Stimulated activated naive CD8-positive, alpha-beta T cell treated with anti-CD3 and anti-CD28 coated beads, Interleukin-15, amount 100 ng/mL, for 72 hours (primary cell): ENCODE data around the gene WDR20.
"Not testable (repeated sequence)": the region's sequence is repeated elsewhere in the genome, so short reads cannot be mapped to it uniquely, and the experiment has no call there.

Experiments
- ATAC-seq: fragments of 150-1000 bp; cut with Tn5 transposase; 2 replicates; pipeline ENCODE4 v1.10.0; 2021; ENCODE audit warnings: mild to moderate bottlenecking, moderate library complexity
- DNase-seq, 2 donors: peaks; one replicate each; pipeline ENCODE4 v3.0.0; 2021 to 2022
- H3K27ac Mint-ChIP-seq, 2 donors: one replicate each; pipeline ENCODE4 v1.8.0; 2022; ENCODE audit warnings: mild to moderate bottlenecking in 2 of 2, mixed read lengths in 2 of 2, moderate library complexity in 2 of 2
- H3K27me3 Mint-ChIP-seq: one replicate; pipeline ENCODE4 v1.8.0; 2022; ENCODE audit warnings: mixed read lengths
- H3K4me1 Mint-ChIP-seq: one replicate; pipeline ENCODE4 v1.8.0; 2022; ENCODE audit warnings: mild to moderate bottlenecking, mixed read lengths
- H3K4me3 Mint-ChIP-seq, 2 donors: one replicate each; pipeline ENCODE4 v1.8.0; 2022; ENCODE audit warnings: mild to moderate bottlenecking in 2 of 2, mixed read lengths in 2 of 2, moderate library complexity in 1 of 2
- H3K9me3 Mint-ChIP-seq, 2 donors: one replicate each; pipeline ENCODE4 v1.8.0; 2022; ENCODE audit warnings: mixed read lengths in 2 of 2

WDR20 gene

GRCh38 chr14:102146423-102146822, 6.7 kb downstream of the WDR20 start:
- Mint-ChIP-seq H3K27ac (no peak overlapping the region), H3K4me1 (peaks cover 41% of the 10 kb centered on the region), H3K27me3 (no peaks in the 10 kb centered on the region)

GRCh38 chr14:102150083-102150482, 10.4 kb downstream of the WDR20 start:
- Mint-ChIP-seq H3K4me3 (no peak overlapping the region), H3K9me3 (no peaks in the 10 kb centered on the region), H3K27ac (no peak overlapping the region), H3K27me3 (no peaks in the 10 kb centered on the region), H3K4me1 (peaks cover 55% of the 10 kb centered on the region)
- no peak for DNase-seq
- no peak for ATAC-seq

More at GRCh38 chr14:102146423-102146822, 6.7 kb downstream of the WDR20 start:
- Mint-ChIP-seq H3K4me3 (no peak overlapping the region), H3K9me3 (no peaks in the 10 kb centered on the region)
- no peak for ATAC-seq
- DNase-seq = no peak

- peak overlapping the region in 1 of 2 donors; percentile 27 for H3K27ac Mint-ChIP-seq
These were observed 11.0 kb downstream of the WDR20 start for GRCh38 chr14:102150744-102151143.

GRCh38 chr14:102151411-102151810, 11.7 kb downstream of the WDR20 start:
- H3K27me3 Mint-ChIP-seq, H3K4me3 Mint-ChIP-seq, H3K9me3 Mint-ChIP-seq, ATAC-seq, DNase-seq: not testable (repeated sequence)
- Mint-ChIP-seq H3K27ac (peak overlapping the region in 1 of 2 donors; percentile 91), H3K4me1 (peaks cover 46% of the 10 kb centered on the region)

More at GRCh38 chr14:102150744-102151143, 11.0 kb downstream of the WDR20 start:
- Mint-ChIP-seq H3K9me3 (no peaks in the 10 kb centered on the region), H3K27me3 (no peaks in the 10 kb centered on the region), H3K4me3 (no peak overlapping the region), H3K4me1 (peaks cover 53% of the 10 kb centered on the region)
- ATAC-seq = no peak
- no peak for DNase-seq

GRCh38 chr14:102154121-102154520, 14.4 kb downstream of the WDR20 start:
- no peak for DNase-seq
- no peak for ATAC-seq
- Mint-ChIP-seq H3K27ac (no peak overlapping the region), H3K4me1 (peaks cover 47% of the 10 kb centered on the region), H3K4me3 (no peak overlapping the region), H3K27me3 (no peaks in the 10 kb centered on the region), H3K9me3 (no peaks in the 10 kb centered on the region)

- H3K4me1 Mint-ChIP-seq = peaks cover 53% of the 10 kb centered on the region
- H3K4me3 Mint-ChIP-seq = no peak overlapping the region
- no peaks in the 10 kb centered on the region for H3K27me3 Mint-ChIP-seq
- ATAC-seq = no peak
- H3K27ac Mint-ChIP-seq = no peak overlapping the region
- no peak for DNase-seq
- no peaks in the 10 kb centered on the region for H3K9me3 Mint-ChIP-seq
These were observed 15.3 kb downstream of the WDR20 start for GRCh38 chr14:102154821-102155549.

- H3K4me1 Mint-ChIP-seq = peaks cover 57% of the 10 kb centered on the region
- no peaks in the 10 kb centered on the region for H3K27me3 Mint-ChIP-seq
- H3K27ac Mint-ChIP-seq = peak overlapping the region in 1 of 2 donors; percentile 69
- ATAC-seq (no peak), DNase-seq (no peak)
- H3K4me3 Mint-ChIP-seq = no peak overlapping the region
- H3K9me3 Mint-ChIP-seq = no peaks in the 10 kb centered on the region
These were observed 17.6 kb downstream of the WDR20 start for GRCh38 chr14:102157346-102157745.

GRCh38 chr14:102158797-102159196, 19.1 kb downstream of the WDR20 start:
- Mint-ChIP-seq H3K9me3 (no peaks in the 10 kb centered on the region), H3K27me3 (no peaks in the 10 kb centered on the region), H3K4me3 (no peak overlapping the region), H3K4me1 (peaks cover 53% of the 10 kb centered on the region), H3K27ac (peak overlapping the region in 1 of 2 donors; percentile 95)
- DNase-seq (no peak), ATAC-seq (no peak)

GRCh38 chr14:102159841-102160240, 20.1 kb downstream of the WDR20 start:
- Mint-ChIP-seq H3K27ac (no peak overlapping the region), H3K27me3 (no peaks in the 10 kb centered on the region), H3K4me1 (peaks cover 55% of the 10 kb centered on the region), H3K4me3 (no peak overlapping the region), H3K9me3 (no peaks in the 10 kb centered on the region)
- DNase-seq = no peak
- no peak for ATAC-seq

GRCh38 chr14:102162487-102162886, 22.8 kb downstream of the WDR20 start:
- Mint-ChIP-seq H3K4me1 (peaks cover 62% of the 10 kb centered on the region), H3K4me3 (no peak overlapping the region), H3K27me3 (no peaks in the 10 kb centered on the region), H3K27ac (no peak overlapping the region), H3K9me3 (no peaks in the 10 kb centered on the region)
- no peak for DNase-seq
- ATAC-seq = no peak

- ATAC-seq = no peak
- no peak overlapping the region for H3K27ac Mint-ChIP-seq
- H3K9me3 Mint-ChIP-seq = no peaks in the 10 kb centered on the region
- H3K27me3 Mint-ChIP-seq = no peaks in the 10 kb centered on the region
- H3K4me1 Mint-ChIP-seq = peaks cover 51% of the 10 kb centered on the region
- H3K4me3 Mint-ChIP-seq = no peak overlapping the region
- no peak for DNase-seq
These were observed 24.5 kb downstream of the WDR20 start for GRCh38 chr14:102164241-102164641.

- DNase-seq (no peak), ATAC-seq (no peak)
- H3K27ac Mint-ChIP-seq = no peak overlapping the region
- H3K4me3 Mint-ChIP-seq = no peak overlapping the region
- H3K27me3 Mint-ChIP-seq = no peaks in the 10 kb centered on the region
- peaks cover 48% of the 10 kb centered on the region for H3K4me1 Mint-ChIP-seq
- H3K9me3 Mint-ChIP-seq = no peaks in the 10 kb centered on the region
These were observed 25.3 kb downstream of the WDR20 start for GRCh38 chr14:102164965-102165364.

GRCh38 chr14:102170061-102170460, 30.4 kb downstream of the WDR20 start:
- ATAC-seq (no peak), DNase-seq (no peak)
- no peaks in the 10 kb centered on the region for H3K27me3 Mint-ChIP-seq
- H3K9me3 Mint-ChIP-seq = no peaks in the 10 kb centered on the region
- H3K4me1 Mint-ChIP-seq = peaks cover 29% of the 10 kb centered on the region
- no peak overlapping the region for H3K4me3 Mint-ChIP-seq
- H3K27ac Mint-ChIP-seq = no peak overlapping the region

GRCh38 chr14:102171173-102172020, 31.7 kb downstream of the WDR20 start:
- Mint-ChIP-seq H3K4me3 (no peak overlapping the region), H3K4me1 (peaks cover 31% of the 10 kb centered on the region), H3K27ac (no peak overlapping the region), H3K9me3 (no peaks in the 10 kb centered on the region), H3K27me3 (no peaks in the 10 kb centered on the region)
- no peak for ATAC-seq
- no peak for DNase-seq

- H3K27ac Mint-ChIP-seq, H3K27me3 Mint-ChIP-seq, H3K4me3 Mint-ChIP-seq, H3K9me3 Mint-ChIP-seq, DNase-seq, ATAC-seq: not testable (repeated sequence)
- peaks cover 31% of the 10 kb centered on the region for H3K4me1 Mint-ChIP-seq
These were observed 32.2 kb downstream of the WDR20 start for GRCh38 chr14:102172021-102172272.

- ATAC-seq, H3K4me3 Mint-ChIP-seq, H3K27me3 Mint-ChIP-seq, H3K9me3 Mint-ChIP-seq, H3K27ac Mint-ChIP-seq, DNase-seq: not testable (repeated sequence)
- H3K4me1 Mint-ChIP-seq = peaks cover 38% of the 10 kb centered on the region
These were observed 33.0 kb downstream of the WDR20 start for GRCh38 chr14:102172721-102173120.
